Ovary (tissue), 9 donors: ENCODE measurements around the gene HES5. TPM values are rescaled to one million over a fixed set of nuclear protein-coding genes. Genes with fewer than 3 reads are reported as not detected.

Experiments
- DNase-seq, 5 donors: peaks; one replicate each; pipeline ENCODE4 v3.0.0-alpha.2; 2019 to 2020
- H3K27ac ChIP-seq, 2 donors: fragments of 200-600 bp; one replicate each; pipeline versions ENCODE4 v1.5.1 to v1.8.0; 2019 to 2022
- H3K27me3 ChIP-seq: fragments of 200-600 bp; one replicate; pipeline ENCODE4 v1.8.0; 2022
- H3K36me3 ChIP-seq: fragments of 200-600 bp; sonication (generic); one replicate; pipeline ENCODE4 v1.5.1; 2019
- H3K4me1 ChIP-seq: one replicate; pipeline ENCODE4 v1.8.1; 2013; ENCODE audit warnings: mild to moderate bottlenecking, moderate library complexity; ENCODE audit not compliant: insufficient read depth
- H3K4me3 ChIP-seq: fragments of 200-600 bp; sonication (generic); one replicate; pipeline ENCODE4 v1.5.1; 2017
- H3K9me3 ChIP-seq, 2 donors: fragments of 200-600 bp in 1 of 2; sonication (generic) in 1 of 2; one replicate each; pipeline versions ENCODE4 v1.5.1 to v1.8.1; 2013 to 2019; ENCODE audit warnings: mild to moderate bottlenecking in 1 of 2, moderate library complexity in 1 of 2
- CTCF ChIP-seq, 3 donors: fragments of 450-650 bp in 2 of 3; fragments of 200-600 bp in 1 of 3; IDR thresholded peaks; one replicate each; pipeline versions ENCODE4 v1.5.1 to v1.8.0; 2016 to 2022; ENCODE audit warnings: antibody characterized with exemption in 3 of 3, mild to moderate bottlenecking in 1 of 3
- EP300 ChIP-seq: sonication (generic); formaldehyde crosslinking; IDR thresholded peaks from one replicate; pipeline ENCODE4 v1.6.1; 2017; ENCODE audit warnings: antibody characterized with exemption
- POLR2A ChIP-seq: fragments of 450-650 bp; IDR thresholded peaks from one replicate; pipeline ENCODE4 v1.6.1; 2017; ENCODE audit warnings: antibody characterized with exemption, mild to moderate bottlenecking, moderate library complexity
- WGBS, 3 donors: extraction: QIAGEN DNeasy Blood & Tissue Kit in 1 of 3; methylation state at CpG; one replicate each; pipeline versions ENCODE4 v1.1.5 to v1.1.7; 2013 to 2017; 5-methylcytosine and 5-hydroxymethylcytosine counted together
- intact Hi-C, 4 donors: fragments of 100-400 bp; cut with DNase I; formaldehyde crosslinking; loops; one replicate each; pipeline versions ENCODE4 v1.11.0 to v1.15.1; 2022 to 2023
- polyA plus RNA-seq, 2 donors: library from polyadenylated mRNA; stranded (reverse); fragments of 200-250 nt in 1 of 2; fragments of 350-450 nt in 1 of 2; fragmentation: Illumina TruSeq in 1 of 2; extraction: RNeasy Lipid Tissue Mini Kit (QIAGEN cat#74804) in 1 of 2; gene quantifications; one replicate each; pipeline ENCODE4 v1.2.3, GENCODE V29; 2013 to 2014
- total RNA-seq, 7 donors: library from RNA; depleted of rRNA in 2 of 7; stranded (reverse); fragments of >200 nt in 2 of 7; fragmentation: NEBNext Ultra II Directional in 3 of 7; extraction: Animal tissue kit (Norgen Biotek cat#: 25700) in 3 of 7; gene quantifications; one replicate each; pipeline versions ENCODE4 v1.1.0 to v1.2.4, GENCODE V29; 2016 to 2023
- donor health status: DM: no; HTN: no; CAD: no; lungs with moderate emphysema.
- donor health status: DM: no; HTN: no; CAD: no.
- donor health status: Bipolar disorder and iron deficiency.
- donor health status: DM: yes; HTN: yes; CAD: no.
- donor health status: DM: no; HTN: no; CAD: no.
- donor health status: DM: yes; HTN: yes; CAD: no.

HES5 gene
- total and polyA plus RNA-seq, 9 donors, result 0.13 to 0.53 (median 0.31) TPM; not detected in 4

GRCh38 chr1:2564815-2565374 lies 34.8 kb upstream of the HES5 start:
- no peaks in the 10 kb centered on the region for H3K4me1 ChIP-seq
- TF ChIP-seq POLR2A (no peak), EP300 (no peak), CTCF (IDR thresholded peaks at IDR 0.05) (no peak)
- DNase-seq, result peak in 1 of 5 donors; percentile 34
- H3K9me3 ChIP-seq, result no peaks in the 10 kb centered on the region
- no peak overlapping the region for H3K27ac ChIP-seq
- intact Hi-C loops, result no loop called here
- 25 to 39% (median 33%) methylated on average over 14 of the region's 14 CpGs for WGBS, 3 donors
- H3K36me3 ChIP-seq, result no peaks in the 10 kb centered on the region
- no peaks in the 10 kb centered on the region for H3K27me3 ChIP-seq
- no peak overlapping the region for H3K4me3 ChIP-seq

- Histone ChIP-seq H3K27ac (no peak overlapping the region), H3K9me3 (no peaks in the 10 kb centered on the region), H3K4me1 (no peaks in the 10 kb centered on the region), H3K27me3 (no peaks in the 10 kb centered on the region), H3K4me3 (no peak overlapping the region), H3K36me3 (no peaks in the 10 kb centered on the region)
- TF ChIP-seq EP300 (no peak), CTCF (IDR thresholded peaks at IDR 0.05) (no peak), POLR2A (no peak)
- peak in 1 of 5 donors; percentile 36 for DNase-seq
- WGBS, 3 donors, result 65 to 80% (median 70%) methylated on average over 19 to 20 of the region's 20 CpGs
- intact Hi-C loops, result no loop called here
These were observed 34.1 kb upstream of the HES5 start for GRCh38 chr1:2564006-2564814.

- no peak overlapping the region for H3K4me3 ChIP-seq
- no peaks in the 10 kb centered on the region for H3K9me3 ChIP-seq
- TF ChIP-seq POLR2A (no peak), EP300 (no peak), CTCF (IDR thresholded peaks at IDR 0.05) (no peak)
- 78 to 86% (median 83%) methylated on average over 10 to 18 of the region's 18 CpGs for WGBS, 3 donors
- H3K36me3 ChIP-seq, result no peaks in the 10 kb centered on the region
- DNase-seq, result no peak
- intact Hi-C loops, result no loop called here
- H3K4me1 ChIP-seq, result no peaks in the 10 kb centered on the region
- no peaks in the 10 kb centered on the region for H3K27me3 ChIP-seq
- H3K27ac ChIP-seq, result no peak overlapping the region
These were observed 33.1 kb upstream of the HES5 start for GRCh38 chr1:2563205-2563604.

- intact Hi-C loops, result no loop called here
- TF ChIP-seq CTCF (IDR thresholded peaks at IDR 0.05) (no peak), EP300 (no peak), POLR2A (no peak)
- H3K27ac ChIP-seq, result no peak overlapping the region
- WGBS, 3 donors, result 88 to 93% (median 90%) methylated on average over 21 to 24 of the region's 24 CpGs
- H3K4me3 ChIP-seq, result no peak overlapping the region
- H3K9me3 ChIP-seq, result no peaks in the 10 kb centered on the region
- H3K36me3 ChIP-seq, result no peaks in the 10 kb centered on the region
- H3K27me3 ChIP-seq, result no peaks in the 10 kb centered on the region
- peaks cover 2% of the 10 kb centered on the region for H3K4me1 ChIP-seq
- no peak for DNase-seq
These were observed 32.1 kb upstream of the HES5 start for GRCh38 chr1:2561898-2562895.
